ENCODE results near the gene SEBOX.
"Not testable (repeated sequence)": the region's sequence is repeated elsewhere in the genome, so short reads cannot be mapped to it uniquely, and the experiment has no call there.

SEBOX gene

GRCh38 chr17:28340374-28340773, 24.6 kb downstream of the SEBOX start:
- DNase-seq (ENCODE audit: low spot score): no peak

GRCh38 chr17:28339431-28339830, 25.6 kb downstream of the SEBOX start:
- DNase-seq (ENCODE audit: low spot score): no peak

DNA sequence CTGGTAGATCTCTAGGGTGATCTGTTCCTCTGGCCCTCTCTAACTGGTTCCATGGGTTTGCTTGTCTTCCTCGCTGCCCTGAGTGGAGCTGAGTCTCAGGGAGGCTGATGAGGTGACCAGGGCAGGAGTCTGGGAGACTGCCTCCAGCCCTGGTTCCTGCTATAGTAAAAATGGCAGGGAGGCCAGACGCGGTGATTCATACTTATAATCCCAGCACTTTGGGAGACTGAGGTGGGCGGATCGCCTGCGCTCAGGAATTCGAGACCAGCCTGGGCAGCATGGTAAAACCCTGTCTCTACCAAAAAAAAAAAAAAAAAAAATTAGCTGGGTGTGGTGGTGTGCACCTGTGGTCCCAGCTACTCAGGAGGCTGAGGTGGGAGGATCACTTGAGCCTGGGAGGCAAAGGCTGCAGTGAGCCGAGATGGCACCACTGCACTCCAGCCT, 26.2 kb downstream of the SEBOX start:
- DNase-seq (ENCODE audit: low spot score): not testable (repeated sequence)

- no peak for DNase-seq (ENCODE audit: low spot score)
Observed at GRCh38 chr17:28338056-28338768, 26.8 kb downstream of the SEBOX start.

DNA sequence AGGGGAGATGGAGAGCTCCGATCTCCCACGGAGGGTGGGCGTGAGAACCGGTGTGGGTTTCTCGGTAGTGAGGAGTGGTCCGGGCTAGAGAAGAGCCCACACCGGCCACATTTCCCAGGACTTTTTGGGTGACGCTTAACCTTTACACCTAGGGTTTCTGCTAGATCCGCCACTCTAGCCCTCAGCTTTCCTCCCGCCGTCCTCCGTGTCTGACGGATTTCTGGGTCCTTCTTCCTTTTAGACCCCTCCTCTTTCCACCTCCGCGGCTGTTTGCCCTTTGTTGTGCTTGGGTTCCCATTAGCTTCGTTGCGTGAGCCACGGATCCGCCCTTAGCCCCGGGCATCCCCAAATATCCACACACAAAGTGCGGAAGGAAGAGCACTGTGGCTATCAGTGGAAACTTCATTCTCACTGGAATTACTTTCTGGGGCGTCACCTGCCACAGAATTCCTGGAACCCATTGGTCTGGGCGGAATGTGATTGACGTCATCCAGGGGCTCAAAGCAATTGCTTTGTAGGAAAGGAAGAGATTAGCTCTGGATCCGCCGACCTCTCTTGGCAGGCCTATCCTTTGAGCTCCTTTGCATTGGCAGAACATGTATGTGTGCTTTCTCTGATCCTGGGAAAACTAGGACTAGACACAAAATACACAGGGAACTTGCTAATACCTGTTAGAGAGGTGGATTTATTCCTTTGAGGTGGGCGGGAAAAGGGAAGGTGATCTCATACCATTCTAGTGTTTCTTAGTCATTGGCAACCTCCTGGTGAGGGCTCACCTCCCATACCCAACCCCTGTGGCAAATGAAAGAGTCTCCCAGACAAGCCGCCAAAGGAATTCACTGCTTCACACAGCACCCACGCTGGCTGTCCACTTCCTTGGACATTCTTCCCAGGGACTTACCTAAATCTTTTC, 28.8 kb downstream of the SEBOX start:
- peak; percentile 88 for DNase-seq (ENCODE audit: low spot score)

GRCh38 chr17:28335201-28335958, 29.6 kb downstream of the SEBOX start, which contains the start of the genes IFT20 and TNFAIP1:
Gene IFT20, minus strand, starts transcription at chr17:28335472. Its CDS starts 3,487 bp downstream, at chr17:28331985.
Gene TNFAIP1, plus strand, starts transcription at chr17:28335761. Its CDS starts 3,761 bp downstream, at chr17:28339522.
- DNase-seq (ENCODE audit: low spot score): peak; percentile 100

- DNase-seq (ENCODE audit: low spot score): no peak
Observed at GRCh38 chr17:28334666-28335200, 30.3 kb downstream of the SEBOX start.

GRCh38 chr17:28334171-28334570, 30.8 kb downstream of the SEBOX start:
- DNase-seq (ENCODE audit: low spot score): no peak

GRCh38 chr17:28333083-28333746, 31.8 kb downstream of the SEBOX start:
- no peak for DNase-seq (ENCODE audit: low spot score)

DNA sequence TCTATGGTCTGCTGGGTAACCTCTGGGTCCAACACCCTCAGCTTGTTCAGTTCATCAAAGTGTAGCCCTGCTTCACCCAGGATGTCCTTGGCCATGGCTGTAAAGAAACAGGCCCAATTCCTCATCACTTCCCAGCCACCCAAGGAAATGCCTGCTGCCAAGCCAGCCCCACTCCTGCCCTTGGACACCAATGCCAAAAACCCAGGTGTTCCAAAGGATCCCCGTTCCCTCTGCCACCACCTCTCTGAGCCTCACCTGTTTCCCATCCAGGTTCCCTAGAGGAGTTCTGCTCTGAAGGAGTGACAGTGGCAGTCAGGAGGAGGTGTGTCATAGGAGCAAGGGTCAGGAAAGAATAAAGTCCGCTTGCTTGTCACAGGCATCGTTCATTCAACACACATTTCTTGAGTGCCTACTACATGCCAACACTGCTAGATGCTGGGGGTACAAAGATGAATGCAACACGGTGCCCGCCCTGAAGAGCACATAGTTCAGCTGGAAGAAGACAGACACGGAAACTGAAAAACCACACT, 33.0 kb downstream of the SEBOX start:
- no peak for DNase-seq (ENCODE audit: low spot score)

- DNase-seq (ENCODE audit: low spot score): no peak
Observed at GRCh38 chr17:28330671-28331070, 34.3 kb downstream of the SEBOX start.

- DNase-seq (ENCODE audit: low spot score): no peak
Observed at GRCh38 chr17:28328325-28328724, 36.7 kb downstream of the SEBOX start.

GRCh38 chr17:28327709-28328108, 37.3 kb downstream of the SEBOX start:
- DNase-seq (ENCODE audit: low spot score): peak; percentile 25

DNA sequence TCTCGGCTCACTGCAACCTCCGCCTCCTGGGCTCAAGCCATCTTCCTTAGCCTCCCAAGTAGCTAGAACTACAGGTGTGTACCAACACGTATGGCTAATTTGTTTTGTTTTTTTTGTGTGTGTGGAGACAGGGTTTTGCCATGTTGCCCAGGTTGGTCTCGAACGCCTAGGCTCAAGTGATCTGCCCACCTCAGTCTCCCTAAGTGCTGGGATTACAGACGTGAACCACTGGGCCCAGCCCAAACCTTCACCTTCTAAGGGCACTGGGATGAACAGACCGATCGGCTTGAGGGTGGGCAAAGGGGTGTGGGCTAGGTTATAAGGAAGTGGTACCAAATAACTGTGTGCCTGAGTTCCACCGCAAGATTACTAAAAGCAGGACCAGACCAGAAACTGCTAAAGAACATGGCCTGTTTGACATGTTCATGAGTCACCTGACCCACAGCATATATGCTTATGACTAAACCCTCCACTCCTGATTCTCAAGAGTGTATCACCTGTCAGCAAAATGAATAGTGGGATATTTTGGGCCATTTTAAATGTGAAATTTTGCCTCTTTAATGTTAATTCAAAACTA, 37.9 kb downstream of the SEBOX start:
- DNase-seq (ENCODE audit: low spot score): peak; percentile 25

- peak; percentile 16 for DNase-seq (ENCODE audit: low spot score)
Observed at GRCh38 chr17:28326114-28326513, 38.9 kb downstream of the SEBOX start.

DNA sequence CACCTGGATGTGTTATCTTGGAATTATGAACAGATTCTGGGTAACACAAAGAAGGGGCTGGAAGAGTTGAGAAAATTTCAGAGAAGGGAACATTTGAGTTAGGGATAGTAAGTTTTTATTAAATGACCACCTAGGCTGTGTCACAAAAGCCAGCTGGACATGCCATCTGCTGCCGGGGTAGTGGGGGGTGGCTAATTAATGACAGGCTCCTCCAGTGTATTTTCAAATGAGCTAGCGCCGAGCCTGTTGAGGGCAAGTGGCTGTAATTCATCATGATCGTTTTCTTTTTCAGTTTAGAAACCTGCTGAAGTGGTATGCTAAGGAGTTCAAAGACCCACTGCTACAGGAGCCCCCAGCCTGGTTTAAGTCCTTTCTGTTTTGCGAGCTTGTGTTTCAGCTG, 39.8 kb downstream of the SEBOX start:
- peak; percentile 36 for DNase-seq (ENCODE audit: low spot score)

DNA sequence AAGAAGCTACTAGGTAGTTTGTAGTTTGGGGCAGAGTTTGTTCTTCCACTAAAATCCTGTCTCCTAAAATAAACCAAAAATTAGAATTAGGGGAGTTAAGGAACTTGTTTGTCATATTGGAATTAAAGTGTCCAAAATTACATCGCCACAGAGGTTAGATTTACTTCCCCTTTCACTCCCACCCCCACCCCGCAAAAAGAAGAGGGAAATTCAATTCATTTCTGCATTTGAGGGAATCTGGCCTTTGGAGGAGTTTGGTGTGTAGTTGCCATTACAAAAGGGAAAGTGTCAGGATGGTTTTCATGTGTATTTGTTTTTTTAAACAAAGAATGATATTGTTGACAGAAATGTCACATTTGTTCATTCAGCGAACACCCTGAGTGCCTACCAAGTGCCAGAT, 40.2 kb downstream of the SEBOX start:
- no peak for DNase-seq (ENCODE audit: low spot score)

GRCh38 chr17:28324267-28324745, 40.7 kb downstream of the SEBOX start:
- peak; percentile 18 for DNase-seq (ENCODE audit: low spot score)

DNA sequence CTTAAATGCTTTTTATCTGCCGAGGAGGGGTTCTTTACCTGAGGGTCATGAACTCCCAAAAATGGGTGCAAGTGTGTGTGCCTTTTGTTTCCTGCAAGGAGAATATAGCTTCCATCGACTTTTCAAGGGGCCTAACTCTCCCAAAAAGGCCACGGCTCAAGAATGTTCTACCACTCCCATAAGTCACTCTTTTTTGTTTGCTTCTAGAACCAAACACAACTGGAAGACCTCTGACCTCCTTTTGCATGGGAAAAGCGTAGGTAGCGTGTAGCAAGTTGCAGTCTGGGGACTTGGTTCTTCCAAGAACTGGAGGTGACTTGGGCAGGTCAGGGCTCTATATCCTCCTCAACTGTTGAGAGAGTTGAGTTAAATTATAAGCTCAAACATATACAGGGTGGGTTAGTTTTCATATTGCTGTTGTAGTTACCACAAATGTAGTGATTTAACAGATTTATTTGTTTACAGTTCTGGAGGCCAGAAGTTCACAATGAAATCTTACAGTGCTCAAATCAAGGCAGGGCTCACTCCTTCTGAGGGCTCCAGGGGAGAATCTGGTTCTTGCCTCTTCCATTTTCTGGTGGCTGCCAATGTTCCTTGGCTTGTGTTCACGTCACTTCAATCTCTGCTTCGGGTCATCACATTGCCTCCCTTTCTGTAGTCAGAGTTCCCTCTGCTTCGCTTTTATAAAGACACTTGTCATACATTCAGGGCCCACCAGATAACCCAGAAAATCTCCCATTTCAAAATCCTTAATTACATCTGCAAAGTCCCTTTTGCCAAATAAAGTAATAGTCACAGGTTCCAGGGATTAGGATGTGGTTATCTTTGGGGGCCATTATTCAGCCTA, 44.6 kb downstream of the SEBOX start:
- no peak for DNase-seq (ENCODE audit: low spot score)

DNA sequence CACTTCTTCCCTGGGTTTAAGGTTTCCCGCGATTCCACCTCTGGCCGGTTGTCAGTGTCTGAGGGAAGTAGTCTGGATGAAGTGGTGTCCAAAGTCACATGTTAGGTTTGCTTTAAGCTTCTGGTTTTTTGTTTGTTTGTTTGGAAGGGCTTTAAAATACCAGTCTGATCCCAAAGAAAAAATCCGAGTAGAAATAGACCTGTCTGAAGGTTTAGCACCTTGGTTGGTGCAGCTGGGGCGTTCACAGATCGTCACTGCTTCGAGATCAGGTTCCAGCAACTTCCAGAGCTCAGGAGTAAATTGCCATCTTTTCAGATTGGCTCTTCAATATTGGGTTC, 45.4 kb downstream of the SEBOX start:
- DNase-seq (ENCODE audit: low spot score): no peak

Data from ecto neural progenitor cell (in vitro differentiated cells).